Gastroesophageal sphincter (tissue), 4 donors: ENCODE measurements around the gene RASSF7. TPM values are rescaled to one million over a fixed set of nuclear protein-coding genes. Genes with fewer than 3 reads are reported as not detected.

ENCODE experiments used
- ATAC-seq: fragments of 150-250 bp; one replicate; pipeline ENCODE4 v1.9.1; 2016; ENCODE audit warnings: mild to moderate bottlenecking, moderate library complexity
- H3K27ac ChIP-seq, 4 donors: fragments of 200-600 bp; sonication (generic) in 3 of 4; 1 replicate in 3 of 4; 2 replicates in 1 of 4; pipeline ENCODE4 v1.5.1; 2016 to 2019
- H3K27me3 ChIP-seq: fragments of 200-600 bp; sonication (generic); one replicate; pipeline ENCODE4 v1.5.1; 2019
- H3K36me3 ChIP-seq, 2 donors: fragments of 200-600 bp; sonication (generic); one replicate each; pipeline ENCODE4 v1.5.1; 2019; ENCODE audit warnings: control low read depth in 1 of 2
- H3K4me1 ChIP-seq, 3 donors: fragments of 200-600 bp; sonication (generic); 1 replicate in 2 of 3; 2 replicates in 1 of 3; pipeline ENCODE4 v1.5.1; 2016 to 2019; ENCODE audit warnings: control low read depth in 2 of 3
- H3K4me3 ChIP-seq, 2 donors: fragments of 200-600 bp; sonication (generic); one replicate each; pipeline ENCODE4 v1.5.1; 2019; ENCODE audit warnings: mild to moderate bottlenecking in 1 of 2, moderate library complexity in 1 of 2
- H3K9me3 ChIP-seq, 3 donors: fragments of 200-600 bp; sonication (generic); one replicate each; pipeline ENCODE4 v1.5.1; 2017 to 2019; ENCODE audit warnings: control low read depth in 2 of 3
- CTCF ChIP-seq, 4 experiments: fragments of 200-600 bp in 2 of 4; fragments of 450-650 bp in 2 of 4; sonication (generic) in 1 of 4; IDR thresholded peaks; one replicate each; pipeline ENCODE4 v1.5.1; 2017 to 2019; ENCODE audit warnings: antibody characterized with exemption in 4 of 4, mild to moderate bottlenecking in 2 of 4, moderate library complexity in 2 of 4
- EP300 ChIP-seq: sonication (generic); formaldehyde crosslinking; IDR thresholded peaks from one replicate; pipeline ENCODE4 v1.6.1; 2017; ENCODE audit warnings: antibody characterized with exemption, mild to moderate bottlenecking
- POLR2A ChIP-seq, 2 donors: fragments of 450-650 bp; IDR thresholded peaks; one replicate each; pipeline ENCODE4 v1.6.1; 2017; ENCODE audit warnings: antibody characterized with exemption in 2 of 2, mild to moderate bottlenecking in 2 of 2, moderate library complexity in 1 of 2
- POLR2AphosphoS5 ChIP-seq: sonication (generic); formaldehyde crosslinking; IDR thresholded peaks from one replicate; pipeline ENCODE4 v1.6.1; 2017; ENCODE audit warnings: antibody characterized with exemption
- WGBS, 2 donors: methylation state at CpG; one replicate each; pipeline ENCODE4 v1.1.5; 2018; ENCODE audit warnings: low coverage in 1 of 2; 5-methylcytosine and 5-hydroxymethylcytosine counted together
- total RNA-seq, 4 donors: library from RNA; depleted of rRNA; stranded (reverse); fragments of >200 nt; gene quantifications; one replicate each; pipeline ENCODE4 v1.1.0, GENCODE V29; 2016

Gene RASSF7
- total RNA-seq, 4 donors from 2014 or later: 3.4 to 12.5 (median 8.6) TPM

GRCh38 chr11:526192-526591 is 34.6 kb upstream of the RASSF7 start:
- 67 to 80% methylated on average over 3 to 12 of the region's 17 CpGs for WGBS, 2 donors
- Histone ChIP-seq H3K9me3 (no peaks in the 10 kb centered on the region), H3K4me3 (no peak overlapping the region), H3K27ac (no peak overlapping the region), H3K4me1 (no peaks in the 10 kb centered on the region), H3K36me3 (peaks cover 0 to 11% of the 10 kb centered on the region in 2 donors), H3K27me3 (no peaks in the 10 kb centered on the region)
- ATAC-seq: no peak
- TF ChIP-seq EP300 (no peak), POLR2A (IDR thresholded peaks at IDR 0.05) (no peak), CTCF (IDR thresholded peaks at IDR 0.05) (no peak)

- Histone ChIP-seq H3K9me3 (no peaks in the 10 kb centered on the region), H3K27ac (no peak overlapping the region), H3K4me3 (no peak overlapping the region), H3K4me1 (peaks cover 0 to 11% (median 0%) of the 10 kb centered on the region in 3 donors), H3K27me3 (no peaks in the 10 kb centered on the region), H3K36me3 (peaks cover 0 to 32% of the 10 kb centered on the region in 2 donors)
- TF ChIP-seq EP300 (no peak), POLR2A (IDR thresholded peaks at IDR 0.05) (no peak), CTCF (IDR thresholded peaks at IDR 0.05) (no peak), POLR2AphosphoS5 (no peak)
- no peak for ATAC-seq
- WGBS, 2 donors: no CpG with 5 or more reads among the region's 30 CpGs
Measured at GRCh38 chr11:528166-528814, 32.5 kb upstream of the RASSF7 start.

- ATAC-seq: no peak
- no peak overlapping the region for H3K4me3 ChIP-seq
- WGBS, 2 donors: 73% methylated on average over 3 of the region's 29 CpGs; no CpG with 5 or more reads in 1 of the 2 donors
- H3K27me3 ChIP-seq: no peaks in the 10 kb centered on the region
- TF ChIP-seq POLR2AphosphoS5: no peak
- TF ChIP-seq POLR2A (IDR thresholded peaks at IDR 0.05): no peak
- no peak for TF ChIP-seq EP300
- TF ChIP-seq CTCF (IDR thresholded peaks at IDR 0.05): no peak
- H3K9me3 ChIP-seq: no peaks in the 10 kb centered on the region
- peaks cover 0 to 39% of the 10 kb centered on the region in 2 donors for H3K36me3 ChIP-seq
- no peak overlapping the region for H3K27ac ChIP-seq
- H3K4me1 ChIP-seq: peaks cover 0 to 19% (median 6%) of the 10 kb centered on the region in 3 donors
Measured at GRCh38 chr11:528815-529727, 31.7 kb upstream of the RASSF7 start.

GRCh38 chr11:529728-530411 is 30.9 kb upstream of the RASSF7 start:
- 50% methylated on average over 2 of the region's 18 CpGs; no CpG with 5 or more reads in 1 of the 2 donors for WGBS, 2 donors
- H3K4me3 ChIP-seq: no peak overlapping the region
- no peak for ATAC-seq
- peaks cover 0 to 27% (median 13%) of the 10 kb centered on the region in 3 donors for H3K4me1 ChIP-seq
- TF ChIP-seq CTCF (IDR thresholded peaks at IDR 0.05): no peak
- TF ChIP-seq EP300: no peak
- no peak for TF ChIP-seq POLR2AphosphoS5
- no peak for TF ChIP-seq POLR2A (IDR thresholded peaks at IDR 0.05)
- no peak overlapping the region for H3K27ac ChIP-seq
- H3K36me3 ChIP-seq: peaks cover 0 to 39% of the 10 kb centered on the region in 2 donors
- no peaks in the 10 kb centered on the region for H3K9me3 ChIP-seq
- H3K27me3 ChIP-seq: no peaks in the 10 kb centered on the region
